ENCODE data around the gene NLRC5.

DNA sequence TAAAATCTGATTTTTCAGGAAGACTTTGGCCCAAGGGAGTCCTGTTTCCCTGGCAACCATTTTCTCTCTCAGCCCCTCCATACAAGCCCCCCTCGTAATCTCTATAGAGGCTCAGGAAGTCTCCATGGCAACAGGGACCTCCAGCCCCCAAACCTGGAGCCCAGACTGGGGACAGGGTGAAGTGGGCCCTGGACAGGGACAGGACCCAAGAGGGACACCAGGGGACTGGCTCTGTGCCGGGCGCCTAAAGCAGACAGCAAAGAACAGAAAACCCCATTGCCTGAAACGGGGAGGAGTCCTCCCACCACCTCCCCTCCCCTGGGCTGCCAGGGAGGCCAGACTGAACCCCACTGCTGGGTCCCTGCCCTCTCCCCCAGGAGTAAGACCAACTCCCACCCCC, 143.7 kb downstream of the NLRC5 start:
- TF ChIP-seq POLR2A (IDR thresholded peaks at IDR 0.05; ENCODE audit: low read depth, low read length): no peak
- no peak for TF ChIP-seq POLR2AphosphoS5 (IDR thresholded peaks at IDR 0.05; ENCODE audit: low read depth, low read length)
- no peak for TF ChIP-seq SPI1 (IDR thresholded peaks at IDR 0.05; ENCODE audit: low read depth, low read length)
- TF ChIP-seq TAF1 (IDR thresholded peaks at IDR 0.05; ENCODE audit: low read depth, low read length): no peak
- TF ChIP-seq POU2F2 (IDR thresholded peaks at IDR 0.05; ENCODE audit: low read depth, low read length): no peak
